Osteocyte (in vitro differentiated cells): ENCODE results near the gene MAP3K9. TPM values are rescaled to one million over a fixed set of nuclear protein-coding genes. Genes with fewer than 3 reads are reported as not detected.

Source experiments
- DNase-seq: peaks from one replicate; pipeline ENCODE4 v3.0.0; 2021; ENCODE audit warnings: mixed read lengths; ENCODE audit not compliant: unreplicated experiment; ENCODE audit errors: extremely low spot score
- H3K27ac Mint-ChIP-seq: one replicate; pipeline ENCODE4 v1.8.0; 2021; ENCODE audit warnings: mild to moderate bottlenecking, mixed read lengths; ENCODE audit not compliant: unreplicated experiment
- H3K27me3 Mint-ChIP-seq: one replicate; pipeline ENCODE4 v1.8.0; 2021; ENCODE audit warnings: mixed read lengths; ENCODE audit not compliant: unreplicated experiment
- H3K36me3 Mint-ChIP-seq: one replicate; pipeline ENCODE4 v1.8.0; 2021; ENCODE audit warnings: mixed read lengths; ENCODE audit not compliant: unreplicated experiment
- H3K4me1 Mint-ChIP-seq: one replicate; pipeline ENCODE4 v1.8.0; 2021; ENCODE audit warnings: mixed read lengths; ENCODE audit not compliant: unreplicated experiment
- H3K4me3 Mint-ChIP-seq: one replicate; pipeline ENCODE4 v1.8.0; 2021; ENCODE audit warnings: mild to moderate bottlenecking, moderate library complexity, mixed read lengths; ENCODE audit not compliant: unreplicated experiment
- H3K9me3 Mint-ChIP-seq: one replicate; pipeline ENCODE4 v1.8.0; 2021; ENCODE audit warnings: mixed read lengths; ENCODE audit not compliant: unreplicated experiment
- total RNA-seq: library from RNA; stranded (reverse); gene quantifications from 2 replicates; pipeline ENCODE4 v1.2.1, GENCODE V29; 2021
- TF ChIP-seq, protein P1 (sequence below): fragments of 200-600 bp; sonication (generic); IDR thresholded peaks from 2 replicates; pipeline ENCODE4 v1.5.0; 2021; ENCODE audit warnings: antibody characterized with exemption, mild to moderate bottlenecking, moderate library complexity

MAP3K9 gene
- total RNA-seq, 1 donor from 2014 or later: 1.3 TPM

DNA sequence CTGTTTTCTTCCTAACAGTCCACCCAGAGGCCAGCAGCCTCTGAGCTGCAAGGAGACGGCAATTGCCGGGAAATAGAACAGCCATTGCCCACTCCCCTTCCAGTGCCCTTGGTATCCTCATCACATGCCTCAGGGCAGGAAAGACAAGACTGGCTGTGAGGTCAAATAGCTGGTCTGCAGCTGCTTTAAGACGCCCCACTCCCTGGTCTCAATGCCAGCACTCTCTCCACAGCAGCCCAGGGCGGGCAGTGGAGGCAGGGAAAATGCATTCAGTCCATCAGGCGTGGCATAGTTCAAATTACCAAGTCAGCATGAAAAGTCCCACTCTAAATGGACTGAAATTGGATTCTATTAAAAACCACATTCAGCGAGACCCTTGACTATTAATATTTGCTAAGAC lies 132.0 kb downstream of the MAP3K9 start:
- TF ChIP-seq, protein P1, sequence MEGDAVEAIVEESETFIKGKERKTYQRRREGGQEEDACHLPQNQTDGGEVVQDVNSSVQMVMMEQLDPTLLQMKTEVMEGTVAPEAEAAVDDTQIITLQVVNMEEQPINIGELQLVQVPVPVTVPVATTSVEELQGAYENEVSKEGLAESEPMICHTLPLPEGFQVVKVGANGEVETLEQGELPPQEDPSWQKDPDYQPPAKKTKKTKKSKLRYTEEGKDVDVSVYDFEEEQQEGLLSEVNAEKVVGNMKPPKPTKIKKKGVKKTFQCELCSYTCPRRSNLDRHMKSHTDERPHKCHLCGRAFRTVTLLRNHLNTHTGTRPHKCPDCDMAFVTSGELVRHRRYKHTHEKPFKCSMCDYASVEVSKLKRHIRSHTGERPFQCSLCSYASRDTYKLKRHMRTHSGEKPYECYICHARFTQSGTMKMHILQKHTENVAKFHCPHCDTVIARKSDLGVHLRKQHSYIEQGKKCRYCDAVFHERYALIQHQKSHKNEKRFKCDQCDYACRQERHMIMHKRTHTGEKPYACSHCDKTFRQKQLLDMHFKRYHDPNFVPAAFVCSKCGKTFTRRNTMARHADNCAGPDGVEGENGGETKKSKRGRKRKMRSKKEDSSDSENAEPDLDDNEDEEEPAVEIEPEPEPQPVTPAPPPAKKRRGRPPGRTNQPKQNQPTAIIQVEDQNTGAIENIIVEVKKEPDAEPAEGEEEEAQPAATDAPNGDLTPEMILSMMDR: no peak
- Mint-ChIP-seq H3K4me1 (no peaks in the 10 kb centered on the region), H3K4me3 (no peak overlapping the region), H3K27me3 (peaks cover 3% of the 10 kb centered on the region), H3K36me3 (no peaks in the 10 kb centered on the region), H3K27ac (no peak overlapping the region), H3K9me3 (no peaks in the 10 kb centered on the region)
- no peak for DNase-seq

Other genes with a start within 250 kb of the MAP3K9 start
- 36.1 and 39.7 TPM in 2 replicates for gene MED6, start 208.9 kb downstream of the MAP3K9 start, total RNA-seq
- gene TTC9, start 167.6 kb downstream of the MAP3K9 start, total RNA-seq: 0.99 and 1.2 TPM in 2 replicates
- 72.2 and 83.9 TPM in 2 replicates for gene PCNX1, start 97.9 kb upstream of the MAP3K9 start, total RNA-seq